Measurements from ENCODE around the gene GRIN2C. TPM values are rescaled to one million over a fixed set of nuclear protein-coding genes. Genes with fewer than 3 reads are reported as not detected.

GRIN2C gene
- total RNA-seq, 1 experiment from 2014 or later = not detected

GRCh38 chr17:74803388-74803930 lies 56.2 kb downstream of the GRIN2C start:
- Histone ChIP-seq H4K20me1 (ENCODE audit: insufficient read depth, low read depth, low read length) (no peaks in the 10 kb centered on the region), H3K36me3 (ENCODE audit: insufficient read depth, low read length) (no peaks in the 10 kb centered on the region), H3K4me2 (ENCODE audit: low read depth, low read length, poor library complexity, severe bottlenecking) (no peak overlapping the region)

DNA sequence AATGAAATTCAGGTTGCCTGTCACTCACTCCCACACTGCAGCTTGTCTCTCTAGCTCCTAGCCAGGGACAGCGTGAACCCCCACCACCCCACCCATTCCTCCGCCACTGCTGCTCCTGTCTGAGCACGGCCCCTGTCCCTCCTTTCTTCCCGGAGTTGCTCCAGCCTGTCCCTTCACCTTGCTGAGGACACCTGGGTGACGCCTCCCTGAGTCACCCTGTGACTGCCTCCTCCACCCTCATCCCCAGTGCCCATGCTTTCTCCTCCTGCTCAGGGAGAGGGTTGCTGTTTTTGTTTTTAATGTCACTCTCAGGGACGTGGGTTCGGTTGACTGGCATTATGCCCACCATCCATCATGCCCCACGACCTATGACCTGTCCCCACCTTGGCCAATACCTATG lies 57.8 kb downstream of the GRIN2C start:
- no peak for DNase-seq
- H3K27me3 ChIP-seq (ENCODE audit: low read length) = no peaks in the 10 kb centered on the region
- no peaks in the 10 kb centered on the region for H3K4me1 ChIP-seq (ENCODE audit: low read length)
- no peak overlapping the region for H2AFZ ChIP-seq (ENCODE audit: low read length)
- H3K9ac ChIP-seq (ENCODE audit: low read length) = no peak overlapping the region
- no peak overlapping the region for H3K27ac ChIP-seq (ENCODE audit: low read length)
- no peaks in the 10 kb centered on the region for H3K36me3 ChIP-seq (ENCODE audit: insufficient read depth, low read length)
- no peak overlapping the region for H3K4me2 ChIP-seq (ENCODE audit: low read depth, low read length, poor library complexity, severe bottlenecking)
- H3K9me3 ChIP-seq (ENCODE audit: low read length) = no peaks in the 10 kb centered on the region
- H4K20me1 ChIP-seq (ENCODE audit: insufficient read depth, low read depth, low read length) = no peaks in the 10 kb centered on the region
- H3K9me2 ChIP-seq (replicated peaks; ENCODE audit: insufficient read depth, low read length) = no peaks in the 10 kb centered on the region
- H3K4me3 ChIP-seq (ENCODE audit: low read length) = no peak overlapping the region
- no peaks in the 10 kb centered on the region for H3K79me2 ChIP-seq (ENCODE audit: low read length)

More at GRCh38 chr17:74803388-74803930, 56.2 kb downstream of the GRIN2C start:
- Histone ChIP-seq H3K27ac (ENCODE audit: low read length) (no peak overlapping the region), H3K9ac (ENCODE audit: low read length) (no peak overlapping the region), H3K4me3 (ENCODE audit: low read length) (no peak overlapping the region), H3K4me1 (ENCODE audit: low read length) (no peaks in the 10 kb centered on the region), H3K9me2 (replicated peaks; ENCODE audit: insufficient read depth, low read length) (no peaks in the 10 kb centered on the region), H2AFZ (ENCODE audit: low read length) (no peak overlapping the region), H3K9me3 (ENCODE audit: low read length) (no peaks in the 10 kb centered on the region), H3K27me3 (ENCODE audit: low read length) (no peaks in the 10 kb centered on the region), H3K79me2 (ENCODE audit: low read length) (no peaks in the 10 kb centered on the region)
- no peak for DNase-seq

DNA sequence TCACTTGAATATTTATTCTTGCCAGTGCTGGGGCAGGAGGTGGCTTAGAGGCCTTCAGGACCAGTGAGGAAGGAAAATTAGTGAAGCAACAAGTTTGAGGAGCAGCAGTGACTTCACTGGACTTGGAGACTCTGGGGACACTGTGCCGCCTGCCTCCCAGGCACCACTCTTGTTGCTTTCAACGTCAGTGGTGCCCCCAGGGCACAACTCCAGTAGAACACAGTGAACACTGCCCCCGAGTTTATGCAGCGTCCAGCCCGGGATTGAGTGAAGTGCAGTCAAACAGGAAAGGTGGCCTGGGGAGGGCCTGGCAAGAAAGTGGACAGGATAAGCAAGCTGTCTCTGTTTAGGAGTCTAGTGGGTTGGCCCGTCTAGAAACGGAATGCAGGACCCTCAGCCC lies 59.2 kb downstream of the GRIN2C start:
- Histone ChIP-seq H3K9ac (ENCODE audit: low read length) (no peak overlapping the region), H3K36me3 (ENCODE audit: insufficient read depth, low read length) (no peaks in the 10 kb centered on the region), H3K9me3 (ENCODE audit: low read length) (no peaks in the 10 kb centered on the region), H3K27ac (ENCODE audit: low read length) (no peak overlapping the region), H3K79me2 (ENCODE audit: low read length) (no peaks in the 10 kb centered on the region), H3K4me1 (ENCODE audit: low read length) (no peaks in the 10 kb centered on the region), H4K20me1 (ENCODE audit: insufficient read depth, low read depth, low read length) (no peaks in the 10 kb centered on the region), H3K27me3 (ENCODE audit: low read length) (no peaks in the 10 kb centered on the region), H3K4me3 (ENCODE audit: low read length) (no peak overlapping the region), H3K4me2 (ENCODE audit: low read depth, low read length, poor library complexity, severe bottlenecking) (no peak overlapping the region), H3K9me2 (replicated peaks; ENCODE audit: insufficient read depth, low read length) (no peaks in the 10 kb centered on the region), H2AFZ (ENCODE audit: low read length) (no peak overlapping the region)
- DNase-seq = no peak

DNA sequence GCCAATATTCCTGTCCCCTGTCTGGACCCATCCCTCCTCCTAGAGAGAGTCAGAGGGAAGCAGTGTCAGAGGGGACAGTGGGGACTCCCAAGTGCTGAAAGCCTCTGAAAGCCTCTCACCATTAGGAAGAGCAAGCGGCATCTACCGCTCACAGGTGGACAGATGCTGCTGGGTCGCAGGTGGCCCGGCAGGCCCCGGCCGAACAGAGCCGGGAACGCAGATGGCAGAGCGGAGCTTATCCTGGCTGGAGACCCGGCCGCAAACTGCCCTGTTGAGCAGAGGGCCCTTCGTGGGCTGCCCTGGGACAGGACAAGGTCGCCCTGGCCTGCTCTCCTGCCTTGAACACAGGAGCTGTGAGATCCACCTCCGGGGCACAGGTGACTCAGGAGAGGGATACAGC lies 60.6 kb downstream of the GRIN2C start:
- no peak overlapping the region for H3K4me2 ChIP-seq (ENCODE audit: low read depth, low read length, poor library complexity, severe bottlenecking)
- H3K9me2 ChIP-seq (replicated peaks; ENCODE audit: insufficient read depth, low read length) = no peaks in the 10 kb centered on the region
- no peak overlapping the region for H3K9ac ChIP-seq (ENCODE audit: low read length)
- H3K79me2 ChIP-seq (ENCODE audit: low read length) = no peaks in the 10 kb centered on the region
- no peaks in the 10 kb centered on the region for H4K20me1 ChIP-seq (ENCODE audit: insufficient read depth, low read depth, low read length)
- H3K4me3 ChIP-seq (ENCODE audit: low read length) = no peak overlapping the region
- H3K9me3 ChIP-seq (ENCODE audit: low read length) = no peaks in the 10 kb centered on the region
- no peaks in the 10 kb centered on the region for H3K36me3 ChIP-seq (ENCODE audit: insufficient read depth, low read length)
- H3K4me1 ChIP-seq (ENCODE audit: low read length) = no peaks in the 10 kb centered on the region
- no peak overlapping the region for H2AFZ ChIP-seq (ENCODE audit: low read length)
- no peaks in the 10 kb centered on the region for H3K27me3 ChIP-seq (ENCODE audit: low read length)
- no peak overlapping the region for H3K27ac ChIP-seq (ENCODE audit: low read length)
- no peak for DNase-seq

- Histone ChIP-seq H3K9me2 (replicated peaks; ENCODE audit: insufficient read depth, low read length) (no peaks in the 10 kb centered on the region), H3K36me3 (ENCODE audit: insufficient read depth, low read length) (no peaks in the 10 kb centered on the region), H3K27ac (ENCODE audit: low read length) (no peak overlapping the region)
These were observed 61.4 kb downstream of the GRIN2C start for GRCh38 chr17:74798239-74798707.

DNA sequence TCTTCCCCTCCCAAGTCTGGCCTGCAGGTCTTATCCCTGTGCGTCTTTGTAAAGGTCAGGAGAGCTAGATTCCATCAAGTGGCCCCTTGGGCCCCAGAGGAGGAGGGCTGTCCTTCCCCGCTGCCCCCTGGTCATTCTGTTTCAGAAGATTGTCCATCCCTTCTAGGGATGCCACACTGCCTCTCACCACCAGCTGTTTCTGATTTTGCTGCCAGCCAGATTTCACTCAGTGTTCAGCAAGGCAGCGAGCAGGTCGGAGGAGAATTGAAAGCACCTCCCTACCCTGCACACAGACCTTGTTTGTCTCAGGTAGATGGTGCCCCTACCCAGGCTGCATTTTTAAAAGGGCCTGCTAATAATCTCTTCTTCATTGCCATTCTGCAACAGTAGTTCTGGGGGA lies 61.9 kb downstream of the GRIN2C start:
- DNase-seq = no peak
- Histone ChIP-seq H3K4me3 (ENCODE audit: low read length) (no peak overlapping the region), H3K79me2 (ENCODE audit: low read length) (no peaks in the 10 kb centered on the region), H3K27ac (ENCODE audit: low read length) (no peak overlapping the region), H2AFZ (ENCODE audit: low read length) (no peak overlapping the region), H3K9ac (ENCODE audit: low read length) (no peak overlapping the region), H3K27me3 (ENCODE audit: low read length) (no peaks in the 10 kb centered on the region), H3K36me3 (ENCODE audit: insufficient read depth, low read length) (no peaks in the 10 kb centered on the region), H3K4me2 (ENCODE audit: low read depth, low read length, poor library complexity, severe bottlenecking) (no peak overlapping the region), H4K20me1 (ENCODE audit: insufficient read depth, low read depth, low read length) (no peaks in the 10 kb centered on the region), H3K9me2 (replicated peaks; ENCODE audit: insufficient read depth, low read length) (no peaks in the 10 kb centered on the region), H3K4me1 (ENCODE audit: low read length) (no peaks in the 10 kb centered on the region), H3K9me3 (ENCODE audit: low read length) (no peaks in the 10 kb centered on the region)

More at GRCh38 chr17:74798239-74798707, 61.4 kb downstream of the GRIN2C start:
- Histone ChIP-seq H3K9me3 (ENCODE audit: low read length) (no peaks in the 10 kb centered on the region), H3K4me1 (ENCODE audit: low read length) (no peaks in the 10 kb centered on the region), H4K20me1 (ENCODE audit: insufficient read depth, low read depth, low read length) (no peaks in the 10 kb centered on the region), H3K4me2 (ENCODE audit: low read depth, low read length, poor library complexity, severe bottlenecking) (no peak overlapping the region), H2AFZ (ENCODE audit: low read length) (no peak overlapping the region), H3K79me2 (ENCODE audit: low read length) (no peaks in the 10 kb centered on the region), H3K4me3 (ENCODE audit: low read length) (no peak overlapping the region), H3K9ac (ENCODE audit: low read length) (no peak overlapping the region), H3K27me3 (ENCODE audit: low read length) (no peaks in the 10 kb centered on the region)
- DNase-seq = no peak

GRCh38 chr17:74796866-74797265 lies 62.8 kb downstream of the GRIN2C start:
- Histone ChIP-seq H2AFZ (ENCODE audit: low read length) (no peak overlapping the region), H3K27ac (ENCODE audit: low read length) (no peak overlapping the region), H3K4me1 (ENCODE audit: low read length) (no peaks in the 10 kb centered on the region), H3K79me2 (ENCODE audit: low read length) (no peaks in the 10 kb centered on the region), H3K9ac (ENCODE audit: low read length) (no peak overlapping the region), H4K20me1 (ENCODE audit: insufficient read depth, low read depth, low read length) (no peaks in the 10 kb centered on the region), H3K4me3 (ENCODE audit: low read length) (no peak overlapping the region), H3K9me3 (ENCODE audit: low read length) (no peaks in the 10 kb centered on the region), H3K4me2 (ENCODE audit: low read depth, low read length, poor library complexity, severe bottlenecking) (no peak overlapping the region), H3K27me3 (ENCODE audit: low read length) (no peaks in the 10 kb centered on the region), H3K9me2 (replicated peaks; ENCODE audit: insufficient read depth, low read length) (no peaks in the 10 kb centered on the region), H3K36me3 (ENCODE audit: insufficient read depth, low read length) (no peaks in the 10 kb centered on the region)
- DNase-seq = no peak

- no peaks in the 10 kb centered on the region for H4K20me1 ChIP-seq (ENCODE audit: insufficient read depth, low read depth, low read length)
- no peak overlapping the region for H3K4me3 ChIP-seq (ENCODE audit: low read length)
- DNase-seq = no peak
- no peaks in the 10 kb centered on the region for H3K79me2 ChIP-seq (ENCODE audit: low read length)
- H3K36me3 ChIP-seq (ENCODE audit: insufficient read depth, low read length) = no peaks in the 10 kb centered on the region
- H3K9me3 ChIP-seq (ENCODE audit: low read length) = no peaks in the 10 kb centered on the region
- no peaks in the 10 kb centered on the region for H3K27me3 ChIP-seq (ENCODE audit: low read length)
- no peak overlapping the region for H3K4me2 ChIP-seq (ENCODE audit: low read depth, low read length, poor library complexity, severe bottlenecking)
- H3K9me2 ChIP-seq (replicated peaks; ENCODE audit: insufficient read depth, low read length) = no peaks in the 10 kb centered on the region
- H3K27ac ChIP-seq (ENCODE audit: low read length) = no peak overlapping the region
- H3K9ac ChIP-seq (ENCODE audit: low read length) = no peak overlapping the region
- H3K4me1 ChIP-seq (ENCODE audit: low read length) = no peaks in the 10 kb centered on the region
- no peak overlapping the region for H2AFZ ChIP-seq (ENCODE audit: low read length)
These were observed 63.5 kb downstream of the GRIN2C start for GRCh38 chr17:74796211-74796610.
